IMR-90 (cell line): ENCODE measurements around the gene COG4. TPM values are rescaled to one million over a fixed set of nuclear protein-coding genes. Genes with fewer than 3 reads are reported as not detected.

Source experiments
- ATAC-seq: fragments of 200-7000 bp; cut with Tn5 transposase; 2 replicates; pipeline ENCODE4 v1.9.1; 2020; ENCODE audit warnings: low read depth, mild to moderate bottlenecking, moderate library complexity
- BruUV-seq: library from RNA; stranded (reverse); fragments of 400-500 nt; replicated peaks from 2 replicates; lab custom pipeline; 2021; lab: Mats Ljungman, UMichigan
- CTCF ChIA-PET: fragments of 300-600 bp; formaldehyde crosslinking; extraction: SDS; loops from one replicate; lab custom pipeline; 2021; ENCODE audit warnings: antibody characterized with exemption; lab: Yijun Ruan, JAX
- POLR2A ChIA-PET: fragments of 300-600 bp; sonication (Branson Sonifier 250); formaldehyde crosslinking; loops from one replicate; lab custom pipeline; 2022; ENCODE audit warnings: antibody characterized with exemption; ENCODE audit not compliant: unreplicated experiment; lab: Charles Lee
- DNase-seq: peaks from one replicate; pipeline ENCODE4 v3.0.0; 2013
- H2AFZ ChIP-seq: replicated peaks from 2 replicates; pipeline ENCODE3; 2013; ENCODE audit warnings: low read length, mild to moderate bottlenecking; ENCODE audit not compliant: poor library complexity
- H2AK5ac ChIP-seq: 2 replicates; pipeline ENCODE4 v1.6.1; 2013; ENCODE audit warnings: low read depth, low read length, inconsistent platforms
- H2AK9ac ChIP-seq: replicated peaks from 2 replicates; pipeline ENCODE3; 2013; ENCODE audit warnings: mild to moderate bottlenecking, low read depth, low read length, moderate library complexity; ENCODE audit not compliant: poor library complexity
- H2BK120ac ChIP-seq: 2 replicates; pipeline ENCODE4 v1.6.1; 2013; ENCODE audit warnings: low read depth, low read length, inconsistent platforms
- H2BK15ac ChIP-seq: 3 replicates; pipeline ENCODE4 v1.6.1; 2013; ENCODE audit warnings: low read depth, low read length, inconsistent platforms
- H2BK20ac ChIP-seq: 2 replicates; pipeline ENCODE4 v1.6.1; 2013; ENCODE audit warnings: low read depth, mild to moderate bottlenecking, inconsistent platforms, low read length, moderate library complexity
- H2BK5ac ChIP-seq: 2 replicates; pipeline ENCODE4 v1.6.1; 2013; ENCODE audit warnings: mild to moderate bottlenecking, low read depth, low read length, inconsistent platforms; ENCODE audit not compliant: poor library complexity, severe bottlenecking
- H3K14ac ChIP-seq: replicated peaks from 2 replicates; pipeline ENCODE4 v1.6.1; 2013; ENCODE audit warnings: low read depth, low read length, inconsistent platforms
- H3K18ac ChIP-seq: 2 replicates; pipeline ENCODE4 v1.6.1; 2013; ENCODE audit warnings: low read depth, low read length, control low read depth
- H3K23ac ChIP-seq: 2 replicates; pipeline ENCODE4 v1.6.1; 2013; ENCODE audit warnings: low read depth, low read length, inconsistent platforms
- H3K27ac ChIP-seq: 2 replicates; pipeline ENCODE4 v1.5.1; 2013; ENCODE audit warnings: mild to moderate bottlenecking, control low read depth, low read length; ENCODE audit not compliant: insufficient read depth
- H3K27me3 ChIP-seq: 2 replicates; pipeline ENCODE4 v1.6.1; 2013; ENCODE audit warnings: low read length; ENCODE audit not compliant: control insufficient read depth, insufficient read depth
- H3K36me3 ChIP-seq: 2 replicates; pipeline ENCODE4 v1.6.1; 2013; ENCODE audit warnings: low read length, mixed read lengths; ENCODE audit not compliant: control insufficient read depth, insufficient read depth
- H3K4ac ChIP-seq: 2 replicates; pipeline ENCODE4 v1.6.1; 2013; ENCODE audit warnings: low read depth, low read length, inconsistent platforms
- H3K4me1 ChIP-seq: 2 replicates; pipeline ENCODE4 v1.6.1; 2013; ENCODE audit warnings: low read length, mixed read lengths; ENCODE audit not compliant: control insufficient read depth, insufficient read depth
- H3K4me2 ChIP-seq: 2 replicates; pipeline ENCODE4 v1.6.1; 2013; ENCODE audit warnings: low read depth, mild to moderate bottlenecking, control low read depth, low read length, moderate library complexity
- H3K4me3 ChIP-seq: 2 replicates; pipeline ENCODE4 v1.5.1; 2013; ENCODE audit warnings: low read depth, mild to moderate bottlenecking, control low read depth, low read length, moderate library complexity; ENCODE audit not compliant: insufficient read depth
- H3K56ac ChIP-seq: 2 replicates; pipeline ENCODE4 v1.6.1; 2013; ENCODE audit warnings: low read length, inconsistent platforms; ENCODE audit not compliant: insufficient read depth; ENCODE audit errors: extremely low read depth
- H3K79me1 ChIP-seq, 2 experiments: 2 replicates each; pipeline ENCODE4 v1.6.1; 2013; ENCODE audit warnings: low read length in 2 of 2, inconsistent platforms in 1 of 2, low read depth in 1 of 2
- H3K9ac ChIP-seq: 2 replicates; pipeline ENCODE4 v1.6.1; 2013; ENCODE audit warnings: low read depth, low read length, control low read depth
- H3K9me1 ChIP-seq: 2 replicates; pipeline ENCODE4 v1.6.1; 2013; ENCODE audit warnings: low read length, inconsistent platforms; ENCODE audit not compliant: insufficient read depth
- H3K9me3 ChIP-seq: 2 replicates; pipeline ENCODE4 v1.6.1; 2013; ENCODE audit warnings: low read length; ENCODE audit not compliant: control insufficient read depth, insufficient read depth
- H4K20me1 ChIP-seq: 2 replicates; pipeline ENCODE4 v1.6.1; 2013; ENCODE audit warnings: low read length, inconsistent platforms; ENCODE audit not compliant: insufficient read depth
- H4K5ac ChIP-seq: 2 replicates; pipeline ENCODE4 v1.6.1; 2013; ENCODE audit warnings: mild to moderate bottlenecking, low read depth, low read length, control low read depth
- H4K8ac ChIP-seq, 2 experiments: 2 replicates each; pipeline ENCODE4 v1.6.1; 2013; ENCODE audit warnings: low read depth in 2 of 2, low read length in 2 of 2, control low read depth in 1 of 2, inconsistent platforms in 1 of 2
- H4K91ac ChIP-seq: 2 replicates; pipeline ENCODE4 v1.6.1; 2013; ENCODE audit warnings: low read depth, low read length, inconsistent platforms; ENCODE audit not compliant: insufficient read depth
- BHLHE40 ChIP-seq: fragments of 150-350 bp; IDR thresholded peaks from 2 replicates; pipeline ENCODE4 v1.6.1; 2016; ENCODE audit warnings: mild to moderate bottlenecking, low read depth, low read length
- CEBPB ChIP-seq: IDR thresholded peaks from 2 replicates; pipeline ENCODE4 v1.6.1; 2012; ENCODE audit warnings: low read depth, low read length, improper control_type of control experiment
- CHD1 ChIP-seq: IDR thresholded peaks from 2 replicates; pipeline ENCODE4 v1.6.1; 2012; ENCODE audit warnings: low read depth, low read length, improper control_type of control experiment
- ELK1 ChIP-seq: fragments of 150-350 bp; IDR thresholded peaks from 2 replicates; pipeline ENCODE4 v1.6.1; 2016; ENCODE audit warnings: low read depth, mild to moderate bottlenecking, low read length, moderate library complexity, borderline replicate concordance
- MAFK ChIP-seq: IDR thresholded peaks from 2 replicates; pipeline ENCODE4 v1.6.1; 2012; ENCODE audit warnings: low read depth, low read length, improper control_type of control experiment
- MAZ ChIP-seq: IDR thresholded peaks from 2 replicates; pipeline ENCODE4 v1.6.1; 2012; ENCODE audit warnings: low read depth, mild to moderate bottlenecking, low read length, improper control_type of control experiment, moderate library complexity, borderline replicate concordance
- MXI1 ChIP-seq: IDR thresholded peaks from 2 replicates; pipeline ENCODE4 v1.6.1; 2012; ENCODE audit warnings: low read depth, mild to moderate bottlenecking, low read length, moderate library complexity, borderline replicate concordance
- NFE2L2 ChIP-seq: fragments of 150-350 bp; IDR thresholded peaks from 2 replicates; pipeline ENCODE4 v1.6.1; 2016; ENCODE audit warnings: low read depth, mild to moderate bottlenecking, low read length
- POLR2A ChIP-seq: IDR thresholded peaks from 2 replicates; pipeline ENCODE4 v1.6.1; 2012; ENCODE audit warnings: mild to moderate bottlenecking, low read depth, low read length
- RAD21 ChIP-seq: IDR thresholded peaks from 2 replicates; pipeline ENCODE4 v1.6.1; 2012; ENCODE audit warnings: low read length, improper control_type of control experiment
- RCOR1 ChIP-seq: IDR thresholded peaks from 2 replicates; pipeline ENCODE4 v1.6.1; 2012; ENCODE audit warnings: mild to moderate bottlenecking, low read length, improper control_type of control experiment; ENCODE audit not compliant: insufficient replicate concordance
- RFX5 ChIP-seq: IDR thresholded peaks from 2 replicates; pipeline ENCODE4 v1.8.0; 2012; ENCODE audit warnings: low read depth, mild to moderate bottlenecking, low read length, moderate library complexity
- SMC3 ChIP-seq: fragments of 150-350 bp; IDR thresholded peaks from 2 replicates; pipeline ENCODE4 v1.6.1; 2016; ENCODE audit warnings: low read depth, mild to moderate bottlenecking, antibody characterized with exemption, low read length, moderate library complexity
- USF2 ChIP-seq: fragments of 150-350 bp; IDR thresholded peaks from 2 replicates; pipeline ENCODE4 v1.6.1; 2017; ENCODE audit warnings: mild to moderate bottlenecking, antibody characterized with exemption, low read length, low read depth
- WGBS, 2 experiments: methylation state at CpG; one replicate each; pipeline versions ENCODE4 v1.1.5 to v1.1.7; 2013; ENCODE audit warnings: missing lambda C conversion rate in 2 of 2; ENCODE audit not compliant: insufficient read length in 1 of 2; ENCODE audit errors: extremely low coverage in 2 of 2; 5-methylcytosine and 5-hydroxymethylcytosine counted together
- dilution Hi-C: fragments of 300-500 bp; cut with HindIII; formaldehyde crosslinking; loops from one replicate; pipeline ENCODE4 v1.14.3; 2018; ENCODE audit warnings: low sequenced_read_pairs; ENCODE audit not compliant: unreplicated experiment
- in situ Hi-C: fragments of 300-500 bp; cut with MboI; formaldehyde crosslinking; loops from 3 replicates; pipeline ENCODE4 v1.14.3; 2019; ENCODE audit warnings: low sequenced_read_pairs, inconsistent platforms, mixed read lengths
- intact Hi-C: fragments of 100-400 bp; cut with micrococcal nuclease; formaldehyde crosslinking; loops from 2 replicates; pipeline ENCODE4 v1.10.0; 2022
- polyA plus RNA-seq, 3 experiments: library from polyadenylated mRNA; depleted of rRNA; stranded (reverse); fragments of >200 nt; gene quantifications; 2 replicates each; pipeline ENCODE4 v1.2.3, GENCODE V29; 2012; ENCODE audit warnings: low replicate concordance in 1 of 3
- total RNA-seq: library from RNA; depleted of rRNA; stranded (reverse); fragments of >200 nt; gene quantifications from 2 replicates; pipeline ENCODE4 v1.2.3, GENCODE V29; 2012

COG4 gene
- total and polyA plus RNA-seq, 2 of the 4 experiments (the other 2 are of a cell fraction) = 47.5 to 96.1 TPM

GRCh38 chr16:70493802-70494201 lies 29.6 kb downstream of the COG4 start:
- Histone ChIP-seq H3K9me3 (no peaks in the 10 kb centered on the region), H3K23ac (no peak overlapping the region), H3K9ac (no peak overlapping the region), H4K5ac (no peak overlapping the region), H2BK15ac (no peak overlapping the region), H3K18ac (no peak overlapping the region), H3K9me1 (peaks cover 15% of the 10 kb centered on the region), H3K4me3 (no peak overlapping the region), H3K79me1 (no peaks in the 10 kb centered on the region), H4K91ac (no peak overlapping the region), H3K27ac (no peak overlapping the region), H2BK120ac (no peak overlapping the region), H2AFZ (no peak overlapping the region), H3K4me2 (no peak overlapping the region), H3K36me3 (peaks cover 43% of the 10 kb centered on the region), H4K8ac (no peak overlapping the region), H3K4ac (no peak overlapping the region), H3K27me3 (no peaks in the 10 kb centered on the region), H3K14ac (no peak overlapping the region), H2BK20ac (no peak overlapping the region), H2BK5ac (no peak overlapping the region), H2AK9ac (peak overlapping the region; percentile 26), H3K56ac (no peak overlapping the region), H2AK5ac (no peak overlapping the region), H4K20me1 (no peaks in the 10 kb centered on the region), H3K4me1 (peaks cover 3% of the 10 kb centered on the region)
- ChIA-PET POLR2A (no interaction called here), CTCF (no interaction called here)
- dilution Hi-C loops = no loop called here
- 86% methylated on average over 2 of the region's 3 CpGs; no CpG with 5 or more reads in 1 of the 2 experiments for WGBS, 2 experiments
- ATAC-seq (peak; percentile 38), DNase-seq (peak; percentile 28)
- in situ Hi-C loops = no loop called here
- intact Hi-C loops = no loop called here
- no peak for TF ChIP-seq SMC3
- TF ChIP-seq MAFK = no peak
- no peak for TF ChIP-seq NFE2L2
- TF ChIP-seq BHLHE40 = no peak
- no peak for TF ChIP-seq RAD21
- no peak for TF ChIP-seq ELK1
- TF ChIP-seq MAZ = no peak
- TF ChIP-seq CHD1 = no peak
- TF ChIP-seq MXI1 = no peak
- no peak for TF ChIP-seq POLR2A
- no peak for TF ChIP-seq CEBPB
- no peak for TF ChIP-seq RCOR1
- no peak for TF ChIP-seq RFX5
- TF ChIP-seq USF2 = no peak
- no TSS peak for BruUV-seq
